ENCODE measurements around the gene HS3ST2. TPM values are rescaled to one million over a fixed set of nuclear protein-coding genes. Genes with fewer than 3 reads are reported as not detected.

The HS3ST2 gene
- total and polyA plus RNA-seq, 2 donors = 2.4 TPM; not detected in 1

GRCh38 chr16:22784690-22785214, 29.2 kb upstream of the HS3ST2 start:
- no peak overlapping the region for H3K4me3 ChIP-seq (ENCODE audit: low read length in 2 of 2)
- H3K27me3 ChIP-seq (ENCODE audit: control insufficient read depth in 2 of 2, insufficient read depth in 1 of 2, low read length in 1 of 2) = no peaks in the 10 kb centered on the region
- 66% methylated on average over 6 of the region's 6 CpGs for WGBS
- H3K36me3 ChIP-seq (ENCODE audit: control insufficient read depth in 2 of 2, insufficient read depth in 2 of 2, low read length in 1 of 2) = no peaks in the 10 kb centered on the region
- H3K27ac ChIP-seq (ENCODE audit: low read depth in 1 of 2, low read length in 1 of 2) = no peak overlapping the region
- H3K9me3 ChIP-seq (ENCODE audit: control insufficient read depth in 2 of 2, insufficient read depth in 1 of 2, low read length in 1 of 2) = no peaks in the 10 kb centered on the region
- no peak for DNase-seq (ENCODE audit: low read depth in 6 of 9, low spot score in 9 of 9)
- H3K4me1 ChIP-seq (ENCODE audit: control insufficient read depth in 2 of 2, insufficient read depth in 2 of 2, low read length in 2 of 2) = no peaks in the 10 kb centered on the region

- Histone ChIP-seq H3K27ac (ENCODE audit: low read depth in 1 of 2, low read length in 1 of 2) (no peak overlapping the region), H3K9me3 (ENCODE audit: control insufficient read depth in 2 of 2, insufficient read depth in 1 of 2, low read length in 1 of 2) (no peaks in the 10 kb centered on the region), H3K4me1 (ENCODE audit: control insufficient read depth in 2 of 2, insufficient read depth in 2 of 2, low read length in 2 of 2) (no peaks in the 10 kb centered on the region), H3K27me3 (ENCODE audit: control insufficient read depth in 2 of 2, insufficient read depth in 1 of 2, low read length in 1 of 2) (no peaks in the 10 kb centered on the region), H3K36me3 (ENCODE audit: control insufficient read depth in 2 of 2, insufficient read depth in 2 of 2, low read length in 1 of 2) (no peaks in the 10 kb centered on the region), H3K4me3 (ENCODE audit: low read length in 2 of 2) (no peak overlapping the region)
- WGBS = 84% methylated on average over 5 of the region's 5 CpGs
- no peak for DNase-seq (ENCODE audit: low read depth in 6 of 9, low spot score in 9 of 9)
These were observed 28.4 kb upstream of the HS3ST2 start for GRCh38 chr16:22785552-22785951.

- no peaks in the 10 kb centered on the region for H3K36me3 ChIP-seq (ENCODE audit: control insufficient read depth in 2 of 2, insufficient read depth in 2 of 2, low read length in 1 of 2)
- 97% methylated on average over 2 of the region's 2 CpGs for WGBS
- no peaks in the 10 kb centered on the region for H3K27me3 ChIP-seq (ENCODE audit: control insufficient read depth in 2 of 2, insufficient read depth in 1 of 2, low read length in 1 of 2)
- no peaks in the 10 kb centered on the region for H3K4me1 ChIP-seq (ENCODE audit: control insufficient read depth in 2 of 2, insufficient read depth in 2 of 2, low read length in 2 of 2)
- H3K4me3 ChIP-seq (ENCODE audit: low read length in 2 of 2) = no peak overlapping the region
- H3K27ac ChIP-seq (ENCODE audit: low read depth in 1 of 2, low read length in 1 of 2) = no peak overlapping the region
- H3K9me3 ChIP-seq (ENCODE audit: control insufficient read depth in 2 of 2, insufficient read depth in 1 of 2, low read length in 1 of 2) = no peaks in the 10 kb centered on the region
- no peak for DNase-seq (ENCODE audit: low read depth in 6 of 9, low spot score in 9 of 9)
These were observed 27.7 kb upstream of the HS3ST2 start for GRCh38 chr16:22786284-22786683.

GRCh38 chr16:22786691-22787090, 27.3 kb upstream of the HS3ST2 start:
- H3K27ac ChIP-seq (ENCODE audit: low read depth in 1 of 2, low read length in 1 of 2) = no peak overlapping the region
- no peak overlapping the region for H3K4me3 ChIP-seq (ENCODE audit: low read length in 2 of 2)
- H3K4me1 ChIP-seq (ENCODE audit: control insufficient read depth in 2 of 2, insufficient read depth in 2 of 2, low read length in 2 of 2) = no peaks in the 10 kb centered on the region
- H3K36me3 ChIP-seq (ENCODE audit: control insufficient read depth in 2 of 2, insufficient read depth in 2 of 2, low read length in 1 of 2) = no peaks in the 10 kb centered on the region
- no peaks in the 10 kb centered on the region for H3K9me3 ChIP-seq (ENCODE audit: control insufficient read depth in 2 of 2, insufficient read depth in 1 of 2, low read length in 1 of 2)
- WGBS = 94% methylated on average over 4 of the region's 4 CpGs
- no peak for DNase-seq (ENCODE audit: low read depth in 6 of 9, low spot score in 9 of 9)
- H3K27me3 ChIP-seq (ENCODE audit: control insufficient read depth in 2 of 2, insufficient read depth in 1 of 2, low read length in 1 of 2) = no peaks in the 10 kb centered on the region

- no peaks in the 10 kb centered on the region for H3K27me3 ChIP-seq (ENCODE audit: control insufficient read depth in 2 of 2, insufficient read depth in 1 of 2, low read length in 1 of 2)
- H3K4me1 ChIP-seq (ENCODE audit: control insufficient read depth in 2 of 2, insufficient read depth in 2 of 2, low read length in 2 of 2) = no peaks in the 10 kb centered on the region
- no peaks in the 10 kb centered on the region for H3K36me3 ChIP-seq (ENCODE audit: control insufficient read depth in 2 of 2, insufficient read depth in 2 of 2, low read length in 1 of 2)
- H3K4me3 ChIP-seq (ENCODE audit: low read length in 2 of 2) = no peak overlapping the region
- 55% methylated on average over 10 of the region's 10 CpGs for WGBS
- no peak overlapping the region for H3K27ac ChIP-seq (ENCODE audit: low read depth in 1 of 2, low read length in 1 of 2)
- DNase-seq (ENCODE audit: low read depth in 6 of 9, low spot score in 9 of 9) = no peak
- H3K9me3 ChIP-seq (ENCODE audit: control insufficient read depth in 2 of 2, insufficient read depth in 1 of 2, low read length in 1 of 2) = no peaks in the 10 kb centered on the region
These were observed 26.3 kb upstream of the HS3ST2 start for GRCh38 chr16:22787466-22788192.

GRCh38 chr16:22788193-22788530, 25.8 kb upstream of the HS3ST2 start:
- 56% methylated on average over 3 of the region's 3 CpGs for WGBS
- Histone ChIP-seq H3K4me1 (ENCODE audit: control insufficient read depth in 2 of 2, insufficient read depth in 2 of 2, low read length in 2 of 2) (no peaks in the 10 kb centered on the region), H3K9me3 (ENCODE audit: control insufficient read depth in 2 of 2, insufficient read depth in 1 of 2, low read length in 1 of 2) (no peaks in the 10 kb centered on the region), H3K4me3 (ENCODE audit: low read length in 2 of 2) (no peak overlapping the region), H3K27ac (ENCODE audit: low read depth in 1 of 2, low read length in 1 of 2) (no peak overlapping the region), H3K27me3 (ENCODE audit: control insufficient read depth in 2 of 2, insufficient read depth in 1 of 2, low read length in 1 of 2) (no peaks in the 10 kb centered on the region), H3K36me3 (ENCODE audit: control insufficient read depth in 2 of 2, insufficient read depth in 2 of 2, low read length in 1 of 2) (no peaks in the 10 kb centered on the region)
- DNase-seq (ENCODE audit: low read depth in 6 of 9, low spot score in 9 of 9) = no peak

- H3K4me3 ChIP-seq (ENCODE audit: low read length in 2 of 2) = no peak overlapping the region
- WGBS = 81% methylated on average over 9 of the region's 9 CpGs
- no peaks in the 10 kb centered on the region for H3K4me1 ChIP-seq (ENCODE audit: control insufficient read depth in 2 of 2, insufficient read depth in 2 of 2, low read length in 2 of 2)
- no peaks in the 10 kb centered on the region for H3K36me3 ChIP-seq (ENCODE audit: control insufficient read depth in 2 of 2, insufficient read depth in 2 of 2, low read length in 1 of 2)
- H3K27ac ChIP-seq (ENCODE audit: low read depth in 1 of 2, low read length in 1 of 2) = no peak overlapping the region
- no peaks in the 10 kb centered on the region for H3K27me3 ChIP-seq (ENCODE audit: control insufficient read depth in 2 of 2, insufficient read depth in 1 of 2, low read length in 1 of 2)
- no peaks in the 10 kb centered on the region for H3K9me3 ChIP-seq (ENCODE audit: control insufficient read depth in 2 of 2, insufficient read depth in 1 of 2, low read length in 1 of 2)
- DNase-seq (ENCODE audit: low read depth in 6 of 9, low spot score in 9 of 9) = no peak
These were observed 24.5 kb upstream of the HS3ST2 start for GRCh38 chr16:22789281-22789945.

GRCh38 chr16:22797551-22797950, 16.4 kb upstream of the HS3ST2 start:
- Histone ChIP-seq H3K27ac (ENCODE audit: low read depth in 1 of 2, low read length in 1 of 2) (no peak overlapping the region), H3K9me3 (ENCODE audit: control insufficient read depth in 2 of 2, insufficient read depth in 1 of 2, low read length in 1 of 2) (no peaks in the 10 kb centered on the region), H3K4me3 (ENCODE audit: low read length in 2 of 2) (no peak overlapping the region), H3K4me1 (ENCODE audit: control insufficient read depth in 2 of 2, insufficient read depth in 2 of 2, low read length in 2 of 2) (no peaks in the 10 kb centered on the region), H3K27me3 (ENCODE audit: control insufficient read depth in 2 of 2, insufficient read depth in 1 of 2, low read length in 1 of 2) (no peaks in the 10 kb centered on the region), H3K36me3 (ENCODE audit: control insufficient read depth in 2 of 2, insufficient read depth in 2 of 2, low read length in 1 of 2) (no peaks in the 10 kb centered on the region)
- WGBS = 94% methylated on average over 2 of the region's 2 CpGs
- DNase-seq (ENCODE audit: low read depth in 6 of 9, low spot score in 9 of 9) = no peak

GRCh38 chr16:22799113-22799512, 14.8 kb upstream of the HS3ST2 start:
- no peak for DNase-seq (ENCODE audit: low read depth in 6 of 9, low spot score in 9 of 9)
- H3K4me1 ChIP-seq (ENCODE audit: control insufficient read depth in 2 of 2, insufficient read depth in 2 of 2, low read length in 2 of 2) = no peaks in the 10 kb centered on the region
- H3K4me3 ChIP-seq (ENCODE audit: low read length in 2 of 2) = no peak overlapping the region
- H3K27me3 ChIP-seq (ENCODE audit: control insufficient read depth in 2 of 2, insufficient read depth in 1 of 2, low read length in 1 of 2) = no peaks in the 10 kb centered on the region
- 84% methylated on average over 2 of the region's 2 CpGs for WGBS
- no peak overlapping the region for H3K27ac ChIP-seq (ENCODE audit: low read depth in 1 of 2, low read length in 1 of 2)
- no peaks in the 10 kb centered on the region for H3K36me3 ChIP-seq (ENCODE audit: control insufficient read depth in 2 of 2, insufficient read depth in 2 of 2, low read length in 1 of 2)
- no peaks in the 10 kb centered on the region for H3K9me3 ChIP-seq (ENCODE audit: control insufficient read depth in 2 of 2, insufficient read depth in 1 of 2, low read length in 1 of 2)
